SK-N-SH treated with all-trans-retinoic acid at 6 μM for 48 hours (cell line): ENCODE results near the gene CCDC188.

Experiments
- ATAC-seq: fragments of 200-7000 bp; cut with Tn5 transposase; 3 replicates; pipeline ENCODE4 v1.9.1; 2020; ENCODE audit warnings: mild to moderate bottlenecking, moderate library complexity
- ARNTL ChIP-seq: fragments of 450-650 bp; formaldehyde crosslinking; IDR thresholded peaks from 2 replicates; pipeline ENCODE4 v1.5.0; 2020; ENCODE audit warnings: low read depth, mild to moderate bottlenecking, moderate library complexity, borderline replicate concordance
- BACH2 ChIP-seq: fragments of 250-450 bp; sonication (Bioruptor Pico); IDR thresholded peaks from 2 replicates; pipeline ENCODE4 v1.9.0; 2021; ENCODE audit warnings: mild to moderate bottlenecking, borderline replicate concordance
- CSRNP3 ChIP-seq: fragments of 250-450 bp; sonication (Bioruptor Pico); IDR thresholded peaks from 2 replicates; pipeline ENCODE4 v1.5.1; 2021; ENCODE audit warnings: mild to moderate bottlenecking, moderate library complexity
- ESRRG ChIP-seq: fragments of 250-450 bp; sonication (Bioruptor Pico); IDR thresholded peaks from 2 replicates; pipeline ENCODE4 v1.6.1; 2021; ENCODE audit warnings: mild to moderate bottlenecking
- ISL1 ChIP-seq: fragments of 250-450 bp; sonication (Bioruptor Pico); IDR thresholded peaks from 2 replicates; pipeline ENCODE4 v2.1.2; 2022; ENCODE audit warnings: mild to moderate bottlenecking, moderate library complexity
- OSR1 ChIP-seq: fragments of 250-450 bp; sonication (Bioruptor Pico); IDR thresholded peaks from 2 replicates; pipeline ENCODE4 v1.8.0; 2022; ENCODE audit warnings: moderate library complexity, mild to moderate bottlenecking, inconsistent platforms
- PATZ1 ChIP-seq: fragments of 250-450 bp; sonication (Bioruptor Pico); IDR thresholded peaks from 2 replicates; pipeline ENCODE4 v1.8.0; 2020; ENCODE audit warnings: mild to moderate bottlenecking, moderate library complexity, borderline replicate concordance
- POU6F1 ChIP-seq: fragments of 250-450 bp; sonication (Bioruptor Pico); IDR thresholded peaks from 2 replicates; pipeline ENCODE4 v1.8.0; 2021; ENCODE audit warnings: low read depth, mild to moderate bottlenecking, moderate library complexity, borderline replicate concordance
- PPARA ChIP-seq: fragments of 250-450 bp; sonication (Bioruptor Pico); IDR thresholded peaks from 2 replicates; pipeline ENCODE4 v1.5.0; 2020; ENCODE audit warnings: mild to moderate bottlenecking, borderline replicate concordance
- TCF4 ChIP-seq: fragments of 250-450 bp; sonication (Bioruptor Pico); IDR thresholded peaks from 2 replicates; pipeline ENCODE4 v1.8.0; 2021; ENCODE audit warnings: mild to moderate bottlenecking, moderate library complexity, borderline replicate concordance
- ZC3H10 ChIP-seq: fragments of 250-450 bp; sonication (Bioruptor Pico); IDR thresholded peaks from 2 replicates; pipeline ENCODE4 v1.5.1; 2021; ENCODE audit warnings: mild to moderate bottlenecking, moderate library complexity
- ZFP3 ChIP-seq: fragments of 250-450 bp; sonication (Bioruptor Pico); IDR thresholded peaks from 2 replicates; pipeline ENCODE4 v1.5.0; 2020; ENCODE audit warnings: mild to moderate bottlenecking, moderate library complexity
- ZFP30 ChIP-seq: fragments of 450-650 bp; formaldehyde crosslinking; IDR thresholded peaks from 2 replicates; pipeline ENCODE4 v1.5.0; 2022; ENCODE audit warnings: mild to moderate bottlenecking, moderate library complexity
- ZNF565 ChIP-seq: fragments of 450-650 bp; formaldehyde crosslinking; conservative IDR thresholded peaks from 2 replicates; pipeline ENCODE4 v1.5.0; 2020; ENCODE audit warnings: low read depth, mild to moderate bottlenecking, moderate library complexity
- ZNF70 ChIP-seq: fragments of 450-650 bp; formaldehyde crosslinking; IDR thresholded peaks from 2 replicates; pipeline ENCODE4 v1.5.0; 2020; ENCODE audit warnings: mild to moderate bottlenecking, moderate library complexity
- ZNF8 ChIP-seq: fragments of 450-650 bp; formaldehyde crosslinking; IDR thresholded peaks from 2 replicates; pipeline ENCODE4 v1.5.0; 2020; ENCODE audit warnings: mild to moderate bottlenecking, moderate library complexity
- TF ChIP-seq, protein P1 (sequence below): fragments of 250-450 bp; sonication (Bioruptor Pico); IDR thresholded peaks from 2 replicates; pipeline ENCODE4 v1.5.1; 2020; ENCODE audit warnings: low read depth, mild to moderate bottlenecking, moderate library complexity
- TF ChIP-seq, protein P2 (sequence below): fragments of 250-450 bp; sonication (Bioruptor Pico); IDR thresholded peaks from 2 replicates; pipeline ENCODE4 v1.5.0; 2020; ENCODE audit warnings: mild to moderate bottlenecking, moderate library complexity

The CCDC188 gene

DNA sequence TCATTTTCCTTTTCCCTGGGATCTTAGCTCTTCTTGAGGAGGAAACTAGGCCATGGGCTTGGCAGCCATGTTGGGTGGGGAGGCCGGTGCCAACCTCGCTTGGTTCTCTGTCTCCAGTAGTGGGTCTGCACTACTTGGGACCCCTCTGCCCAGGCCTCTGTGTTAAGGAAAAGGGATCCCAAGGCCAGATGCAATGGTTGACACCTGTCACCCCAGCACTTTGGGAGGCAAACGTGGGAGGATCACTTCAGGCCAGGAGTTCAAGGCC is 21.2 kb downstream of the CCDC188 start (continued):
- TF ChIP-seq ZNF8 (CRISPR knock-in tag), result no peak
- no peak for TF ChIP-seq ZNF565 (CRISPR knock-in tag)
- TF ChIP-seq, protein P1, sequence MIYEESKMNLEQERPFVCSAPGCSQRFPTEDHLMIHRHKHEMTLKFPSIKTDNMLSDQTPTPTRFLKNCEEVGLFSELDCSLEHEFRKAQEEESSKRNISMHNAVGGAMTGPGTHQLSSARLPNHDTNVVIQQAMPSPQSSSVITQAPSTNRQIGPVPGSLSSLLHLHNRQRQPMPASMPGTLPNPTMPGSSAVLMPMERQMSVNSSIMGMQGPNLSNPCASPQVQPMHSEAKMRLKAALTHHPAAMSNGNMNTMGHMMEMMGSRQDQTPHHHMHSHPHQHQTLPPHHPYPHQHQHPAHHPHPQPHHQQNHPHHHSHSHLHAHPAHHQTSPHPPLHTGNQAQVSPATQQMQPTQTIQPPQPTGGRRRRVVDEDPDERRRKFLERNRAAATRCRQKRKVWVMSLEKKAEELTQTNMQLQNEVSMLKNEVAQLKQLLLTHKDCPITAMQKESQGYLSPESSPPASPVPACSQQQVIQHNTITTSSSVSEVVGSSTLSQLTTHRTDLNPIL (CRISPR knock-in tag), result no peak
- no peak for TF ChIP-seq ESRRG
- TF ChIP-seq, protein P2, sequence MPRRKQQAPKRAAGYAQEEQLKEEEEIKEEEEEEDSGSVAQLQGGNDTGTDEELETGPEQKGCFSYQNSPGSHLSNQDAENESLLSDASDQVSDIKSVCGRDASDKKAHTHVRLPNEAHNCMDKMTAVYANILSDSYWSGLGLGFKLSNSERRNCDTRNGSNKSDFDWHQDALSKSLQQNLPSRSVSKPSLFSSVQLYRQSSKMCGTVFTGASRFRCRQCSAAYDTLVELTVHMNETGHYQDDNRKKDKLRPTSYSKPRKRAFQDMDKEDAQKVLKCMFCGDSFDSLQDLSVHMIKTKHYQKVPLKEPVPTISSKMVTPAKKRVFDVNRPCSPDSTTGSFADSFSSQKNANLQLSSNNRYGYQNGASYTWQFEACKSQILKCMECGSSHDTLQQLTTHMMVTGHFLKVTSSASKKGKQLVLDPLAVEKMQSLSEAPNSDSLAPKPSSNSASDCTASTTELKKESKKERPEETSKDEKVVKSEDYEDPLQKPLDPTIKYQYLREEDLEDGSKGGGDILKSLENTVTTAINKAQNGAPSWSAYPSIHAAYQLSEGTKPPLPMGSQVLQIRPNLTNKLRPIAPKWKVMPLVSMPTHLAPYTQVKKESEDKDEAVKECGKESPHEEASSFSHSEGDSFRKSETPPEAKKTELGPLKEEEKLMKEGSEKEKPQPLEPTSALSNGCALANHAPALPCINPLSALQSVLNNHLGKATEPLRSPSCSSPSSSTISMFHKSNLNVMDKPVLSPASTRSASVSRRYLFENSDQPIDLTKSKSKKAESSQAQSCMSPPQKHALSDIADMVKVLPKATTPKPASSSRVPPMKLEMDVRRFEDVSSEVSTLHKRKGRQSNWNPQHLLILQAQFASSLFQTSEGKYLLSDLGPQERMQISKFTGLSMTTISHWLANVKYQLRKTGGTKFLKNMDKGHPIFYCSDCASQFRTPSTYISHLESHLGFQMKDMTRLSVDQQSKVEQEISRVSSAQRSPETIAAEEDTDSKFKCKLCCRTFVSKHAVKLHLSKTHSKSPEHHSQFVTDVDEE, result no peak
- no peak for TF ChIP-seq BACH2 (CRISPR knock-in tag)
- no peak for TF ChIP-seq ZFP30 (CRISPR knock-in tag)

DNA sequence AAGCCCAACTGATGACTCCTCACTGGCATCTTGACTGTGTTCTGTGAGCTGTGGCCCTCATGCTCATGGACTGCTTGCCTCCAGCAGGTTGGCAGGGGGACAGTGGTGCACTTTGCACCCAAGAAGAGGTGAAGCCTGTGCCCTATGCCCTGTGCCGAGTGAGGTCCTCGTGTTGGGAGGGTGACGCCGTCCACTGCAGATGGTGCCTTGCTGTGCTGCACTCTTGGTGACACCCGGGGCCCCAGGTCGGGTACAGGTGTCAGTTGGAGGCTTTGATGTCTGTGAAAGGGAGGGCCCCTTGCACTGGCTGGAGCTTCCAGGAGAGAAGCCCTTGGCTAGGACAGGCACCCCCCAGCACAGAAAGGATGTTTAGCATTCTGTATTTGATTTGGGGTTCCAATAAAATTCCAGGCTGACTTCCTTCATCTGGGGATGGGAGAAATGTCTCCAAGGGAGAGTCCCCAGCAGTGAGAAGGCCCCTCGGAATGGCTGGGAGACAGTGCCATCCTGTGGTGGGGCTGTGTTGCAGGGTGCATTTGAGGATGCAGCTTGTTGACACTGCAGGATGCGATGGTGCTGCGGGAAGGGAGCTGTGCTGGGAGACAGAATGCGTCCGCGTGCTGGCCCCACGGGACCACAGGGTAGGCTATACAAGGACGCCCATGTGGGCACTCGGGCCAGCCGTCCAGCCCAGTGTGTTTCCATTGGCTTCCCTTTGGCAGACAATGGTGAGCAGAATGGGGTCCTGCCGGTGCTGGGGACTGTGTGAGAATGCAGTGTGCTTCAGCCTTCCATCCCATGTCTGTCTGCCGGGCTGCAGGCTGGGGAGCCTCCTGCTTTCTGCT is 21.7 kb downstream of the CCDC188 start:
- no peak for ATAC-seq

GRCh38 chr22:20128619-20128901 is 22.3 kb downstream of the CCDC188 start:
- no peak for ATAC-seq

More for the DNA sequence above, 21.7 kb downstream of the CCDC188 start:
- TF ChIP-seq ARNTL (CRISPR knock-in tag), result no peak
- TF ChIP-seq CSRNP3, result no peak
- no peak for TF ChIP-seq ISL1
- no peak for TF ChIP-seq ZFP3

More at GRCh38 chr22:20128619-20128901, 22.3 kb downstream of the CCDC188 start:
- TF ChIP-seq ZNF565 (CRISPR knock-in tag), result no peak
- TF ChIP-seq ZFP30 (CRISPR knock-in tag), result no peak
- TF ChIP-seq, protein P2, result no peak
- TF ChIP-seq OSR1 (CRISPR knock-in tag), result no peak
- TF ChIP-seq ZNF8 (CRISPR knock-in tag), result no peak
- TF ChIP-seq ZNF70, result no peak
- TF ChIP-seq PPARA (CRISPR knock-in tag), result no peak
- no peak for TF ChIP-seq ARNTL (CRISPR knock-in tag)
- no peak for TF ChIP-seq POU6F1 (CRISPR knock-in tag)
- no peak for TF ChIP-seq ZC3H10 (CRISPR knock-in tag)
- no peak for TF ChIP-seq CSRNP3
- no peak for TF ChIP-seq ESRRG
- no peak for TF ChIP-seq TCF4
- TF ChIP-seq PATZ1 (CRISPR knock-in tag), result no peak
